Activated T-cell treated with anti-CD3 and anti-CD28 coated beads, Interleukin-2, amount 50 U/mL, for 1 hour (primary cell): Measurements from ENCODE around the gene PTPRN2.
"Not testable (repeated sequence)": the region's sequence is repeated elsewhere in the genome, so short reads cannot be mapped to it uniquely, and the experiment has no call there.

Experiments used
- DNase-seq: peaks from one replicate; pipeline ENCODE4 v3.0.0-alpha.2; 2020

The PTPRN2 gene

DNA sequence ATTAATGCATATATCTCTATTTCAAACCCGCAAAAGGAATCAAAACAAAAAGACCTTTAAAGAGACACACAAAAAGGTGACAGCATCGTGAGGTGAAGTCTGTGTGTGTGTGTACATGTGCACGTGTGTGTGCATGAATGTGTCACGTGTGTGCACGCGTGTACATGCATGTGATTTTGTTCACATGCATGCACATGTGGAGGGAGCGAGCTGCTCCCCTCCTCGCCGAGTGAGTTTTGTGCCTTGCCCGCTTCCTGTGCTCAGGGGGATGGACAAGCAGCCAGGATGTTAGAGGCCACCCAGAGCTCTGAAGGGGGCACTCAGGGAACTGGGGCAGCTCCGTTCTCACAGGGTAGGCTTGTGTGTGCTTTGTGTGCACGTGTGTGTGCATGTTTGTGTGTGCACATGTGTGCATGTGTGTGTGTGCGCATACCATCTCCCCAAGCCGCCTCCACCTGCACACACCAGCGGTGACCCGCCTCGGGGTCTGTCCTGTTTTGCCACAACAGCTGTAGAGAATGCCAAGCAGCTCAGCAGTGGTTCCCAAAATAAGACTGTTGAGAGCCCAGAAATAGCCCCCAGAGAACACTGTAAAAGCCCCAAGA is 191.2 kb downstream of the PTPRN2 start:
- DNase-seq = no peak

DNA sequence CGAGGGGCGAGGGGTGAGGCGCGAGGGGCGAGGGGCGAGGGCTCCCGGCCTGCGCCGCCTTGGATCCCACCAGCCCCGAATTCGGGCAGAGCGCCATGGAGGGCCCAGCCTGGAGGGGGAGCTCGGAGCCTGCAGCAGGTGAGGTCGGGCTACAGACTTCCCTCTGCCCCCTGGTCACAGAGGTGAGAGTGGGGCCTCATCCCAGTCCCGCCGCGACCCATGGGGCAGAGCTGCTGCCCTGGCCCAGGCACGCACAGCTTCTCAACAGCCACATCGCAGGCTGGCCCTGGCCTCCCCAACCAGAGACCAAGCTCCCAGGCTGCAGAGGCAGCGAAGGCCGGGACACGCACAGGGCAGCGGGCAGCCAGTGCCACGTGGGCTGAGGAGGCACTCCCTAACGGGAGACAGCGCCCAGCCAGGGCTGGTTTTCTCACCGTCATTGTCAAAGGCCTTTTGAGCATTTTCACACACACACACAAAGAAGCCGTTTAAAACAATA is 191.8 kb downstream of the PTPRN2 start:
- no peak for DNase-seq

DNA sequence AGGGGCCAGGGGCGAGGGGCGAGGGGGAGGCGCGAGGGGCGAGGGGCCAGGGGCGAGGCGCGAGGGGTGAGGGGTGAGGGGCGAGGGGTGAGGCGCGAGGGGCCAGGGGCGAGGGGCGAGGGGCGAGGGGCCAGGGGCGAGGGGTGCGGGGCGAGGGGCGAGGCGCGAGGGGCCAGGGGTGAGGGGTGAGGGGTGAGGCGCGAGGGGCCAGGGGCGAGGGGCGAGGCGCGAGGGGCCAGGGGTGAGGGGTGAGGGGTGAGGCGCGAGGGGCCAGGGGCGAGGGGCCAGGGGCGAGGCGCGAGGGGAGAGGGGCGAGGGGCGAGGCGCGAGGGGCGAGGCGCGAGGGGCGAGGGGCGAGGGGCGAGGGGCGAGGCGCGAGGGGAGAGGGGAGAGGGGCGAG is 192.3 kb downstream of the PTPRN2 start:
- no peak for DNase-seq

DNA sequence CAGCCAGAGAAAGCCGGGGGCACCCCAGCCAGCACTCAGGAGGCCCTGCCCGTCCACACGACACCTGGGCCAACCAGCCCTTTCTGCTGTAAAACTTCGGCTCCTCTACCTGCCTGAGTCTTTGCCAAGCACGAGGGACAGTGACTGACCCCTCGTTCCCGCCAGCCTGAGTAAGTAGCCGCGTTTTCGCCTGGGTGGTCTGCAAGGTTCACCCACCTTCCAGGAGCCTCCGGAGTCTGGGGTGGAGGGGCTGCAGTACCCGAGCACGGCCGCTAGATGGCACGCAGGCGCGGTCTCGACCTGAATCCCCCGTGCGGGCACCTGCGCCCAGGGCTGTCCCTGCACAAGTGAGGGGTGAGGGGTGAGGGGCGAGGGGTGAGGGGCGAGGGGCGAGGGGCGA is 192.7 kb downstream of the PTPRN2 start:
- peak; percentile 48 for DNase-seq

DNA sequence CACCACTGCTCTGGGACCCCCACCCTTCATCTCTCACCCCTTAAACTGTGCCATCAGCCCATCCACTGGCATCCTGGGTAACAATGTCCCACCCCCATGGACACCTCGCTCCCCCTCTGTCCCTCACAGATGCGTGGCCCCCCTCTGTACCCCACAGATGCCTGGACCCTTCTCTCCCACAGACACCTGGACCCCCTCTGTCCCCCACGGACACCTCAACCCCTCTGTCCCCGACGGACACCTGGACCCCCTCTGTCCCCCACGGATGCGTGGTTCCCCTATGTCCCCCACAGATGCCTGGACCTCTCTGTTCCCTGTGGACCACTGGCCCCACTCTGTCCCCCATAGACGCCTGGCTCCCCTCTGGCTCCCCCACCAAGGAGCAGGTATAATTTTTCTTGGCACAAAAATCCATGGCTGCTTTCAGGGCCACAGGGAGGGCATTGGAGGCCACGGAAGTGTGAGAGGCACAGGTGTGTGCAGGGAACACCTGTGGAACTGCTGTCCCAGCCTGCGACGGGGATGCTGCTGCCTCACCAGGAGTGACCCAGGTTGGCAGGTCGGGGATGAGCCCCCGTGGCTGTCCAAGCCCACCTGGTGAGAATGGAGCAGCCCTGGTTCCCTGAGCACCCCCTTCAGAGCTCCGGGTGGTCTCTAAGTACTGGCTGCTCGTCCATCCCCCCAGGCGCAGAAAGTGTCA is 193.5 kb downstream of the PTPRN2 start:
- DNase-seq = no peak

DNA sequence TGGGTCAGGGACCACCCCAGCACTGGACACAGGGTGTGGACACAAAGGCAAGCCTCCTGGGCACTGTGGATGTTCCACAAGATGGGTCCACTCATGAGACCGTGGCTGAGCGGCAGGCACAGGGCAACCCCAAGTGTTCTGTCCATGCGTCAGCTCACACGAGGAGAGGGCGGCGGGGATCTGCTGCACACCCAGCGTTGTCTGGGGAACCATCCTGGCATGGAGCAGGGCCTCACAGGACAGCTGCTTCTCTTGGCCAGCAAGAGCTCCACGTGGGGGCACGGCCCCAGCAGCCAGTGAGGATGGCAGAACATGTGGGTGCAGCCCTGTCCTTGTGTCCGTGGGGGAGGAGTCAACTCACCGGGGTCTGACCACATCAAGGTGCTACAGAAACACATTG is 195.4 kb downstream of the PTPRN2 start:
- no peak for DNase-seq

DNA sequence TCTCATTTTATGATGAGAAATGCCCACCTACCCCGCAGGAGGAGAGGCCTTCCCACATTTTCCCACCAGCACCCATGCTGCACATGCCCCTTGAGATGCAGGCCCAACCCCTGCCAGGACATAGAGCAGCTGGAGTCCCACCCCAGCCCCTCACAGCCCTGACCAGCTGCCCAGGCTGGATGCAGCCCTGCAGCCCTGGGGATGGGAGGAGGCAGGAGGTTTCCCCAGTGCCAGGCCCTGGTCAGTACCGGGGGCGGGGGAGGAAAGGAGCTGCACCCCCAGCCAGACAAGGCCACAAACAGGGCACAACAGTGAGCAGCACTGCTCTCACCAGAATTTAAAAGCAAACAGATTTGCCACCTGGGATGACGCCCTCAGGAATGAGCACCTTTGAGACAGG is 196.1 kb downstream of the PTPRN2 start:
- no peak for DNase-seq

DNA sequence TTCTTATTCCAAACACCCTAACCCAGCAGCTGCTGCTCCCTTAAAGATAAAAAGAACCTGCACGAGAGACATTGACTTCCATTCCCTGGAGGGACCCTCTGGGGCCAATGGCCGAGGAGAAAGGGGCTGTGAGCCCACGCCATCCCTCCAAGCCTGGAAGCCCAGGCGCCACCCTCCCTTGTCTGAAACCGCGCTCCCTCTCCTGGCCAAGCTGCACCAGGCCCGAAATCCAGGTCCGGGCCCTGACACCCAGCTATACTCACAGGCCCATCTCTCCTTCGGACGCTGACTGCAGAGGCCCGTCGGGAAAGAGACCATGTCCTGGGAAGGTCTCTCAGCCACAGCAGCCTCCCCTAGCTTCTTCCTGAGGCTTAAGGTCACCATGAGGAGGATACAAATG is 196.5 kb downstream of the PTPRN2 start:
- no peak for DNase-seq

DNA sequence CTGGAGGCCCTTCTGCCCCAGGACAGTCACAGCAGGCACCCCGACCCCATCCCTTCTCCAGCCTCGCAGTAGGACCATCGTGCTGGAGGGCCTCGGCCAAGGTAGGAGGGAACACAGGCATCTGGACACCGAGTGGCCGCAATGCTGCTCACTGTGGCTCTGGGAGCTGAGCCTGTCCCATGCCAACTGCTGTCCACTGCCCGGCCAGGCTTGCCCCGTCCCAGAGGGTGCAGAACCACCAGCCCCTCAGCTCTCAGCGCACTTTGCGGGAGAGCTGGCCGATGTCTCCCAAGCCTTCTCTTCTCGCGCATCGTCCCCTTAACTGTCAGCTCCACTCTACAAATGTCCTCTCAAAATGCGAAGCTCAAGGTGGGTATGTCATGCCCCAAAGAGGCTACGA is 197.2 kb downstream of the PTPRN2 start:
- DNase-seq = no peak

DNA sequence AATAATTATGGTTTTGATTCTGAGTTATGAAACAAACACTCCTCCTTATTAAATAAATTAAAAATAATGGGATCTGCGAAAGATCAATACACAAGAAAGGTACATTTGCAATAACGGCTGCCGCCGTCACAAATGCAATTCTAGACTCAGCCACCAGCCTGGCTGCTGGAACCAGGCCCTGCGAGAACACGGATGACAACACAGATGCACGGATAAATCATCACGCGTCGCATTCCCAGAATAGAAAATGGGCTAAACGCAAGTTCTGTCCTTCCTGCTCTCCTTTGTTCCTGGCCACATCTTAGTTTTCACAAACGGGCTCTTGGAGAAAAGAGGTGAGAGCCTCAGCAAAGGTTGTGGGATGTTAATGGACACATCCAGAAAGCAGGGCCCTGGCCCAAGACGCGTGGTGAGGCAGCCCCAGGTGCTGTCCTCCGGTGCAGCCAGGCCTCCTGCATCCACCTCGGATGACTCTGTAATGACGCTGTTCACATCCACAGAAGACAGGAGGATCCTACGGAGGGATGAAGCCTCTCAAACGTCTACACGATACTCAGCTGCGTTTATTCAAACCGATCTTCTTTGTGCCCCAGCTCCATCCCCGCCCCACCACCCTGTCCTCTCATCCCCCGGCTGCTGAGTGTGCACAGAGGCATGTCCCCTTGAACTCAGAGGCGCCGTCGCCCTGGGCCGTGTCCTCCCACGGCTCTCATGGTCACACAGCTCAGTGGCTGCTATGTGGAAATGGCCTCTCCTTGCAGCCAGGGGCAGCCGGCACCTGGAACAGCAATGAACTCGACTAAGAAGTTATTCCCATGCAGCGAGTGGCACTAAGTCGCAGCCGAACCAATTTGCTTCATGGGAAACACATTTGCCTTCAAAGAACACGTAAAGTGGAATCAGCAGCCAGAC is 197.9 kb downstream of the PTPRN2 start:
- DNase-seq = no peak

DNA sequence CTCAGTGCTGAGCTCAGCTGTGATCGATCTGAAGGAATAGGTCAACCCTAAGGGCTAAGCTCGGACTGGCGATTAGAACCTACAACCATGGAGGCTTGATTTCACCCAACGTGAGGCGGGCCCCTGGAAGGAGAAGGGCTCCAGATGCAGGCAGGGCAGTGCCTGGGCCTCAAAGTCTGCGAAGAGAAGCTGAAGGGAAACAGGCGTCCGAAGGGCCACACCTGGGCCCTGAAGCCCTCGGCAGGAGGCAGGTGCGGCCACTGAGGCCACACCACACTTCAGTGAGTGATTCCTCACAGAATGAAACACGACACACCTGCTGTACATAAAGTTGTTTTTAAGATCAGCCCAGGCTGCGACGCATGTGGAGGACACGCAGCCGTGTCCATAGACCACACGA is 198.7 kb downstream of the PTPRN2 start:
- no peak for DNase-seq

DNA sequence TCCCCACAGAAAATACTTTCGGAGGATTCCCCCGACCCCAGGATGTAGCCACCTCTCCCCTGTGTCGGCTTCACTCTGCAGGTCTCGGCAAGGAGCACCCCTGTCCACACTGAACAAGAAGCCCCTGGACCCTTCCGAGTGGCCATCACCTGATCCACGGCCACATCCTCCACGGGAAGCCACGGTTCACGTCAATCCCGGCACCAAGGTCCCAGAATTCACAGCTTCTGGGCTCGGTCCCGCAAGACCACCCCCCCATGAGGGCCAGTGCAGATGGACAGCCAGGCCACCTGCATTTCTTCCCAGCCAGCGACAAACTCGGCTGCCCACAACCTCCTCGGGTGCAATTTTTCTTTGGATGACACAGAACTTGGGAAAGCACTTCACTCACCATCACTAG is 199.6 kb downstream of the PTPRN2 start:
- DNase-seq = no peak

DNA sequence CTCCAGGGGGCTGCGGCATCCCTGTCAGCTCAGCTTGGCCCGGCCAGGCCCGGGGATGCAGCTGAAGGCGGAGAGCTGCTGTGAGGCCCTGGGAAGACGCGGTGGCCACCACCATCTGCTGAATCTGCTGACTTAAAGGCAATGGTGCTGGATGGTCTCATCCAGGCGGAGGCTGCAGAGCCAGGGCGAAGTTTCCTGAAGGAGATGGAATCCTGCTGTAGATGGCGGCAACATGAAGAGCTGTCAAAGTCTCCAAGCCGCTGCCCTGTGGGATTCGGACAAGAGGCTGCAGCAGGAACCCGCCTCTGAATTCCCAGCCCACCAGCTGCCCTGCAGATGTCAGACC is 200.1 kb downstream of the PTPRN2 start:
- DNase-seq = no peak

DNA sequence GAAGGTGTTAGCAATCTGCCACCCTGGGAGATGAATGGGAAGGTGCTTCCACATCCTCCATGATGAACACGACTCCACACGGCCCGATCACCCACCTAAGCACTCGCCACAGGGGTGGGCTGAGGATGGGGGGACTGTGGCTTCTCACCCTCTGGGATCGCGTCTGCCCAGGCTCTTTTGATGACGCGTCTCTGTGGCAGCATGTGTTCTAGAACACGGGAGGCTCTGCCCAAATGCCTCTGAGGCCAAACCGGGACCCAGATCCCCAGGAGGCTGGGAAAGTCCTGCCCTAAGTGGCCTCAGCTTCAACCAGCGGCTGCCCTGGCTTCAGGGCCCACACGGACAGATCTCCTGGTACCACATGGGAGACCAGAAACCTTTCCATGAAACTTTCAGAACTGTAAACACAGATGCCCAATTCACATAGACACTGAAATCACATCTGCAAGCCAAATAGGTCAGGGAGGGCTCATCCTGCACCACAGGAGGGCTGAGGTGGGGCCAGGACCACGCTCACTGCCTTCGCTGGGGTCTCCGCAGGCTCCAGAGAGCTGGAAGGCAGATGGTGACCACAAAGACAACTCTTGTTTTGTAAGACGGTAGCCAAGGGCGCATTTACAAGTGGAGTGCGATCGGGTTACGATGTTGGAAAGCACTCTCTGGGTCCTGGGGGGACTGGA is 200.6 kb downstream of the PTPRN2 start:
- DNase-seq = no peak

DNA sequence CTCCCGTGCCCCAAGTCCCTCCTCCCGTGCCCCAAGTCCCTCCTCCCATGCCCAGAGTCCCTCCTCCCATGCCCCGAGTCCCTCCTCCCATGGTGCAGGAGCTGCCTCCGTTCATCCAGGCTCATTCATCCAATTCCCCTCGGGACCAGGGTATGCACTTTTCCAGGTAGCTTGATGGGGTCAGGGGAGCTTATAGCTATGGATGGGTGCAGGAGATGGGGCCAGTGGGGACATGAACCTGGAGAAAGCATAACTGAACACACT is 201.3 kb downstream of the PTPRN2 start:
- no peak for DNase-seq

DNA sequence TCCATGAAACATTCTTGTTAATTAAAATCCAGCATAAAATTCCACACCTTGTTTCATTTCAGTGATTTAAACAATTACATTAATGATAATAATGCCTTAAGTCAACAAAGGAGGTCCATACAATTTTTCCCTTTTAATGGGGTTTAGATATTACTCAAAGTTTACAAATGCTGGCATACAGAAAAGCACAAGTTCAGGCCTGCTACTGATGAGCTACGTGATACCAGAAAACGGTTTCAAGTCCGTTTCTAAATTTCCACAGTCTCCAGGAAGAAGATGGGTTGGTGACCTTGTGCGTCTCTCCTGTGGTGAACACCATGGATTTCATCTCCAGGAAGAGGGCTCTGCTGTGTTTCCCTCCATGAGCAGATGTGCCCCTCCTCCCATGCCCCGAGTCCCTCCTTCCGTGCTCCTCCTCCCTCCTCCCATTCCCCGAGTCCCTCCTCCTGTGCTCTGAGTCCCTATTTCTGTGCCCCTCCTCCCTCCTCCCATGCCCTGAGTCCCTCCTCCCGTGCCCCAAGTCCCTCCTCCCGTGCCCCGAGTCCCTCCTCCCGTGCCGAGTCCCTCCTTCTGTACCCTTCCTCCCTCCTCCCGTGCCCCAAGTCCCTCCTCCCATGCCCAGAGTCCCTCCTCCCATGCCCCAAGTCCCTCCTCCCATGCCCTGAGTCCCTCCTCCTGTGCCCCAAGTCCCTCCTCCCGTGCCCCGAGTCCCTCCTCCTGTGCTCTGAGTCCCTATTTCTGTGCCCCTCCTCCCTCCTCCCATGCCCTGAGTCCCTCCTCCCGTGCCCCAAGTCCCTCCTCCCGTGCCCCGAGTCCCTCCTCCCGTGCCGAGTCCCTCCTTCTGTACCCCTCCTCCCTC is 201.9 kb downstream of the PTPRN2 start:
- DNase-seq = not testable (repeated sequence)

DNA sequence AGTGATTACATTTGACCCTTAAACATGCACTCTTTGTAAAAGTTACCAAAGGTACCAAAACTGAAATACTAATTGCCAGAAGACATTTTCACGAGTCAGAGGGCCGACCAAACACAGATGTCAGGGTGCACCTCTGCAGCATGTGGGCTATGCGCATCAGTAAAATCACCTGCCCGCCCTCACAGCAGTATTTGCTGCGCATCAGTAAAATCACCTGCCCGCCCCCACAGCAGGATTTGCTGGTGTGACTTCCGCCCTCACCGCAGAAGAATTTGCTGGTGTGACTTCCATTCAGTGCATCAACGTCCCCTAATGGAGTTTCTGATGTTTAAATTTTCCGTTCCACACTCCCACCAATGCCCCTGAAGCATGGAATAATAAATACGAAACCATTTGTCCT is 202.9 kb downstream of the PTPRN2 start:
- no peak for DNase-seq

DNA sequence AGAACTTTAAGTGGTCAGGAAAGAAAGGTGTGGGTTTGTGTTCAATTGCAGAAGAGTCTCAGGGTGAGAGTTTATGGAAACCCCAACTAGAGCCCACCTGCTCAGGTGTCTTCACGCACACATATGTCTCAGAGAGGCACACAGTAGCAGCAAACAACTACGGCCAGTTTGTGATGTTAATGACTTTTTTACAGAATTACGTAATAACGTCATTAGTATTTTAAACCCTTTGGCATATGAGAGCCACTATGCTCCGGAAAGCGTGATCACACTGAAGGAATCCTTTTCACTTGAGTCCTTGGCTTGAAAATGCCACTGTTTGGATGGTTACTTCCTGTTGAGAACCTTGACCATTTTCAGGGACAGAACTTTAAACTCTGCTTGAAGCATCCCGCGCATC is 204.0 kb downstream of the PTPRN2 start:
- DNase-seq = no peak

DNA sequence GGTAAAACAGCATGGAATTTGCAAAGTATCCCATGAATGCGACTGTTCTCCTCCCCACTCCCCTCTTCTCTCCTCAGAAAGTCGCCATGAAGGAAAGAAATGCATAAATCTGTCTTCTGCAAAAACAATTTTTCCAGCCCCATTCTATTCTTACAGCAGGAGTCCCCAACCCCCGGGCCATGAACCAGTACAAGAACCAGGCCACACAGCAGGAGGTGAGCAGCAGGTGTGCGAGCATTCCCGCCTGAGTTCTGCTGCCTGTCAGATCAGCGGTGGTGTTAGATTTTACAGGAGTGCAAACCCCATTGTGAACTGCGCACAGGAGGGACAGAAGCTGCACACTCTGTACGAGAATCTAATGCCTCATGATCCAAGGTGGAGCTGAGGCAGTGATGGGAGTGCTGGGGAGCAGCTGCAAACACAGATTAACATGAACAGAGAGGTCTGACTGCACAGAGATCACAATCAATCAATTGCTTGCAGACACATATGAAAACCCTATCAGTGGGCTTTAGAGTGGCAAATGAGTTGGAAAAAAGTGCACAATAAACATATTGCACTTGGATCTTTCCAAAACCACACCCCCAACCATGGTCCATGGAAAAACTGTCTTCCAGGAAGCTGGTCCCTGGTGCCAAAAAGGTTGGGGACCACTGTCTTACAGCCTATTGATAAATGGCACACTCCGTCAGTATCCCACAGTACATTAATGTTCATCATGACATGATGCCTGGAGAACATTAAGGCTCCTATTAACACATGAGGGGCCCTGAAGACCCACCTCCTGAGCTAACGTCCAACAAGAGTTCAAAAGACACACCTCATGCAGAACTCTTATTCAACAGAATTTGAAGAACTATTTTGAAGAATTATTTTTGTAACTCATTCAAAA is 205.0 kb downstream of the PTPRN2 start:
- no peak for DNase-seq

DNA sequence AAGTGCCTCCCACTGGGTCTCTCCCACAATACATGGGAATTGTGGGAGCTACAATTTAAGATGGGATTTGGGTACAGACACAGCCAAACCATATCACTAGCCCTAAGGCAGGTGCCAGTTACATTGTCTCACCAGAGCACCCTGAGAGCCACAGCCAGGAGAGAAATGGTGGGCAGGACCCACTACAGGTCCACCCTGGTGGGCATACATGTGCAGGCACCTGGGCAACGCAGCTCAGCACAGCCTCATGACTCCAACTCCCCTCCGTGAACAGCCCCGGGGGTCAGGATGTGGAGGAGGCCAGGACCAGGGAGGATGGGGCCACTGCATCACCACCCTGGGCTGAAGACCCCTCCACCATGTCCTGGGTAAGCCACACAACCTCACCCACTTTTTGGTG is 205.7 kb downstream of the PTPRN2 start:
- no peak for DNase-seq

DNA sequence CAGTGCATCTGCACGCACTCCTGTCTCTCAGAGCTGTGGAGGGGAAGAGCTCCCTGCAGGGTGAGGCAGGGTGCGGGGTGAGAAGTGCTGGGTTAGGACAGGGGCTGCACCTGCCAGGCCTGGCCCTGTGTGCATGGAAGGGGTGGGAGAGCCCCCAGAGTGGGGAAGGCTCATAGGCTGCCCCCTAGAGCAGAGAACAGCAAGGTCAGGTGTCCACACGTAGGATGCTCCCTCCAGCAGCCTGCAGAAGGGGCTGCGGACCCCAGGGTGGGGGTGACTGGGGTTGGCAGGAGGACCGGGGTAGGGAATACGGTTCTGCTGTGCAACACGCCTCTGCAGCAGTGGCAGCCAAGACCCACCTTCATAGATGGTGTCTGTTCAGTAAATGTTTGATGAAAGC is 208.6 kb downstream of the PTPRN2 start:
- no peak for DNase-seq
